DMS79 treated with DMSO at 0.1 percent for 48 hours (cell line): ENCODE results near the gene NDUFS7.
A peak's percentile ranks its signal among the peaks of the same experiment; 100 is the strongest.

ENCODE experiments used
- DNase-seq: peaks from one replicate; lab custom pipeline; 2025; lab: John Stamatoyannopoulos, UW

Gene NDUFS7

GRCh38 chr19:1383312-1384084 is at the start of gene NDUFS7:
NDUFS7 (plus strand) TSS chr19:1383907; CDS start chr19:1383927, 20 bp downstream.
- DNase-seq = peak; percentile 82

DNA sequence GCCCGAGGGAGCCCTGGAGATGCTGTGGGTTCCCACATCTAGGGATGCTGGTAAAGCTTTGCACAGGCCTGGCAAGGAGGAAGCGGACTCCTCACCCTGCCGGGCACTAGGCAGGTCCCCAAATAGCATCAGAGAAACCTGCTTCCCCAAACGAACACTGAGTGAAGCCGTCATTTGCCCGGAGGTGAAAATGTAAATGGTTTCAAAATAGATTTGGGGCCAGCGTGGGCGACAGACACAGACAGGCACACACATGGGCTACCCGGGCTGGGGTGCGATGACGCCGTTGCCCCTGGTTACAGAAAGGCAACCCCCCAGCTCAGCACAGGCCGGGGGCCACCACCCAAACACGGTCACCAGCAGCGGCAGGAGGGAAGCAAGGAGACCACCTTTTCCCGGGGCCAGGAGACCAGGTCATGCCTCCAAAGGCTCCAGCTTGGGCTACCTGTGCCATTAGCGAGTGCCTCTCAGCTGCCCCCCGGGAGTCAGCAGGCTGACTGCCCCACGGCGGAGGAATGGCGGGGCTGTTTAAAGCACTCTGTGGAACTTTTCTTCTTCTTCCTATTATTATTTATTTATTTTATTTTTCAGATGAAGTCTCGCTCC is 47.5 kb upstream of the NDUFS7 start:
- no peak for DNase-seq

GRCh38 chr19:1340681-1341469 is 42.8 kb upstream of the NDUFS7 start:
- DNase-seq = no peak

DNA sequence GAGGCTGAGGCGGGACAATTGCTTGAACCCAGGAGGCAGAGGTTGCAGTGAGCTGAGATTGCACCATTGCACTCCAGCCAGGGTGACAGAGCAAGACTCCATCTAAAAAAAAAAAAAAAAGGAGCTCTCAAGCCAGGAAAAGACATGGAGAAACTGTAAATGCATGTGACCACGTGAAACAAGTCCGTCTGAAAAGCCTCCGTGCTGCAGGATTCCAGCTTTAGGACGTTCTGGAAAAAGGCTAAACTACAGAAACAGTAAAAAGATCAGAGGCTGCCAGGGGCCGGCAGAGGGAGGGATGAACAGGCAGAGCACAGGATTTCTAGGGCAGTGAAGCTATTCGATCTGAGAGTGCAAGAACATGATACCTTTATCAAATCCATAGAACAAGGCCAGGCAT is 40.7 kb upstream of the NDUFS7 start:
- no peak for DNase-seq

- no peak for DNase-seq
Observed at GRCh38 chr19:1349211-1349610, 34.5 kb upstream of the NDUFS7 start.

GRCh38 chr19:1350867-1351266 is 32.8 kb upstream of the NDUFS7 start:
- no peak for DNase-seq

GRCh38 chr19:1351381-1351851 is 32.3 kb upstream of the NDUFS7 start:
- no peak for DNase-seq

DNA sequence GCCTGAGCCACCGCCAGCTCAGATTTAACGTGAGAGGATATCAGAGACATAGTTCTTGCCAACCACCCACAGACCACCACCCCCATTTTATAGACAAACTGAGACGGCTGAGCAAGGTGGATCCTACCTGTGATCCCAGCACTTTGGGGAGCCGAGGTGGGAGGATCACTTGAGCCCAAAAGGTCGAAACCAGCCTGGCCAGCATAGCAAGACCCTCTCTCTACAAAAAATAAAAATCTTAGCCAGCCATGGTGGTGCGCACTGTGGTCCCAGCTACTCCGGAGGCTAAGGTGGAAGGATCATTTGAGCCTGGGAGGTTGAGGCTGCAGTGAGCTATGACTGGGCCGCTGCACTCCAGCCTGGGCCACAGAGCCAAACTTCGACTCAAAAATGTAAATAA is 30.6 kb upstream of the NDUFS7 start:
- no peak for DNase-seq

- DNase-seq = no peak
Observed at GRCh38 chr19:1354970-1355567, 28.6 kb upstream of the NDUFS7 start.

DNA sequence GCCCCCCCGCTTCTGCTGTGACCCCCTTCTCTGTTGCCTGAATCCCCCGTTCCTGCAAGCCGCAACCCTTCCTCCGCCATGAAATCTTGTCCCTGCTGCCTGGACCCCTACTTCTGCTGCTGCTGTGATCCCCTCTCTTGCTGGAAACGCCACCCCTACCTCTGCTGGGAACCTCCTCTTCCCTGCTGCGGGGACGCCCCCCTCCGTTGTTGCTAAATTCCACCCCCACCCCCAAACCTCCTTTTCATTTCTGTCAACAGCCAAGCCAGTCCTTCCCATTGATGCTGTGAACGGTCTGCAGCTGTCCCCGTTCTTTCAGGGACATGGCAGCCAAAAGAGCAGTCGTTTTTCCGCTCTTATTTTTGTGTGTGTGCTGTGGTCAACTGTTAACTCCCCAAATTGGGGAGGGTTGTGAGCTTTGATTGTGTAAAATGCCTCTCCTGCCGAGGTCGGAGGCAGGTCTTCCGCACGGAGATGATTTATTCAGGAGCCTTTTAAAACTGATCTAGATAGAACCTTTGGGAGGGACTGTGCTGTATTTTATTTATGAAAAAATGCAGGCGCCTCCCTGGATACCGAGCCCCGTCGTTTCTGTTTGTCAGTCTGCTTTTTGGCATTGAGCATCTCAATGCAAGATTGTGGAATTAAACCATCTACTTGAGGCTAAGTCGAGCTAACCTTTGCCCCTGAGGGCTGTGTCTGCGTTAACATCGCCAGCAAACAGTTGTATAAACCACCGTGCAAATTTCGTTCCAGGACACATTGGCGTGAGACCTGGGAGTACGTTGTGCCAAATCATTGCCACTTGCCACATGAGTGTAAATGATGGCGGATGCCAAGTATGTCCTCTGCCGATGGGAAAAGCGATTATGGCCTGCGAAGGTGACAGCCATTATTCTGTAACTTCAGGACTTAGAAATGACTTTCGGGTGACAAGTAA is 27.9 kb upstream of the NDUFS7 start:
- peak; percentile 42 for DNase-seq

- no peak for DNase-seq
Observed at GRCh38 chr19:1356508-1356865, 27.2 kb upstream of the NDUFS7 start.

- DNase-seq = no peak
Observed at GRCh38 chr19:1357531-1358109, 26.1 kb upstream of the NDUFS7 start.

DNA sequence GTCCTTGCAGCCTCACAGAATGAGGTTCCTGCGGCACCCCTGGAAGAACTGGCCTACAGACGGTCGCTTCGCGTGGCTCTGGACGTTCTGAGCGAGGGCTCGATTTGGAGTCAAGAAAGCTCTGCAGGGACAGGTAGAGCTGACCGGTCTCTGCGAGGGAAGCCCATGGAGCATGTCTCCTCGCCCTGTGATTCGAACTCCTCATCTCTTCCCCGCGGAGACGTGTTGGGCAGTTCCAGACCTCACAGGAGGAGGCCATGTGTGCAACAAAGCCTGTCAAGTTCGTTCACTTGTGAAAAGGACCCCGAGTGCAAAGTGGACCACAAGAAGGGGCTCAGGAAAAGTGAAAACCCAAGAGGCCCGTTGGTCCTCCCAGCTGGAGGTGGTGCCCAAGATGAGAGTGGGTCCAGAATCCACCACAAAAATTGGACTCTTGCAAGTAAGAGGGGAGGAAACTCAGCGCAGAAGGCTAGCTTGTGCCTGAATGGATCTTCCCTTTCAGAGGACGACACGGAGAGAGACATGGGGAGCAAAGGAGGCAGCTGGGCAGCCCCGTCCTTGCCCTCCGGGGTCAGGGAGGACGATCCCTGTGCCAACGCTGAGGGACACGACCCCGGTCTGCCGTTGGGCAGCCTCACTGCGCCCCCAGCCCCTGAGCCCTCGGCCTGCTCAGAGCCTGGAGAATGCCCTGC is 23.4 kb upstream of the NDUFS7 start:
- no peak for DNase-seq

GRCh38 chr19:1360818-1361461 is 22.8 kb upstream of the NDUFS7 start:
- no peak for DNase-seq

GRCh38 chr19:1361601-1362386 is 21.9 kb upstream of the NDUFS7 start:
- DNase-seq = no peak

DNA sequence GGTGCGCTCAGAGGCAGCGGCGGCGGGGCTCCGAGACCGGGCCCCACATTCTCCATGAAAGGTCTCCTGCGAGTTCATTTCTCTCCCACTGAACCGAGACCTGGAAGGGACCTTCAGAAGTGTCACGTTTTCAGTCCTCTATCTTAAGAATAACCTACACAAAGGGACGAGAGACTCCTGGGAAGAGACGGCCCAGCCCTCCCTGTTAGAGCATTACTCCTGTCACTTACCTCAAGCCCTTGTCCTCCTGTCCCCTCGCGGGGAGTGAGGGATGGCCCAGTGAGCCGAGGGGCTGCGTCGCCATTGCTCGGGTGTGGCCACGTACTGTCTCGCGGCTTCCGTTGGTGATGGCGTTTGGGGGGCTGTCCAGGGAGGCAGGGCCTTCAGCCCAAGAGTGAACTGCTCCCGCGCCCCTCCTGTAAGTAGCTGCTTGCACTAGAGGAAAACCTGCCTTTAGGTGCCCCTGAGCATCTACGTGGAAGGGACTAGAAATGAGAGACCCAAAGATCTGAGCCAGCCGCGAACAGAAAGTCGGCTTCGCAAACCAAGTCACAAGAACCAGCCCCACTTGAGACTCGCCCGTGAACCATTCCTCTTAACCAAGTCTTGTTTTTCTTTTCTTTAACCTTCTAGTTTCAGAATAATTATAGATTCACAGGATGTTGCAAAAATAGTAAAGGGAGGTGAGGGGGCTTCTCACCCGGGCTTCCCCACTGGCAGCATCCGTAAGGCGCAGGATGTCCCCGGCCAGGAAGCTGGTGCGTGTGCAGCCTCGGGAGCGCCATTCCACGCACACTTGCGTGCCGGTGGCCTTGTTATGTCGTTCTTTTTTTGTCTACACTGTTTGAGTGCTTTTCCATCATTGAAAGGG is 21.1 kb upstream of the NDUFS7 start:
- no peak for DNase-seq

- DNase-seq = no peak
Observed at GRCh38 chr19:1363599-1363998, 20.1 kb upstream of the NDUFS7 start.

DNA sequence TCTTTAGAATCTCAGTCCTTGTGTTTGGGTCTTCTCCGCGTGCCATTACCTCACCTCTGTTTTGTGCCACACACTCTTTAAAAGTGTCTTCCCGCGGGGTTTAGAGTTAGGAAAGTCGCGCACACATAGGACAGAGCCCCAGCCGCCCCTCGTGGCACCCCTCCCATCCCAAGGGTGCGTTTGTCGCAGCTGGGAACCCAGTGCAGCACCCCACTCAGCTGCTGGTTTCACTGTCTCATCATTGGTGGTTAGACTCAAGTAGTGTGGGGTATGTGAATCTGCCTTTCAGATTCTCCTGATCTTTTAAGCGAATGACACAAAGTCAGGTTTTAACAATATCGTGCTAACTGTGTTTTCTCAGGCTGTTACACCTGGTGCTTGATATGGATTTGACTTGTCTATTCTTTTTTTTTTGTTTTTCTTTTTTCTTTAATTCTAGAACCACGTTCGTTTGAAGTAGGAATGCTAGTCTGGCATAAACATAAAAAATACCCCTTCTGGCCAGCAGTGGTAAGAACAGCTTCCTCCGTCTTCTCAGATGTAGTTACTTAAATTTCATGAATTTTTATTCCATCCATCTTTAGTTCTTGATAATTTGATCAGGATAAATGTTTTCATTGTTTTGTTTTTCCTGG is 19.5 kb upstream of the NDUFS7 start:
- no peak for DNase-seq
